ENCODE measurements around the gene FMNL1. TPM values are rescaled to one million over a fixed set of nuclear protein-coding genes. Genes with fewer than 3 reads are reported as not detected.

The FMNL1 gene
- total RNA-seq, 1 donor from 2014 or later: 351 TPM

- Mint-ChIP-seq H3K9me3 (no peaks in the 10 kb centered on the region), H3K27me3 (no peaks in the 10 kb centered on the region), H3K27ac (no peak overlapping the region), H3K4me1 (peaks cover 4% of the 10 kb centered on the region), H3K36me3 (ENCODE audit: low read depth) (no peaks in the 10 kb centered on the region), H3K4me3 (no peak overlapping the region)
- no peak for TF ChIP-seq CTCF (IDR thresholded peaks at IDR 0.05)
- ATAC-seq (ENCODE audit: low read depth) (no peak), DNase-seq (no peak)
- intact Hi-C loops (cut with micrococcal nuclease): loop anchor here (5.0 kb wide), 2 partner anchors 273 to 418 kb away; no protein-coding TSS in a partner anchor
- ChIA-PET CTCF (interaction anchor here (1.2 to 6.7 kb wide), 2 partner anchors 34 to 61 kb away, joined by 3 to 161 read pairs; partner anchors contain the start of genes ACBD4, HEXIM2 and PLCD3), POLR2A (interaction anchor here (0.8 to 3.0 kb wide), 3 partner anchors 34 to 60 kb away, joined by 3 to 12 read pairs (median 12); partner anchors contain the start of genes ACBD4, HEXIM1 and HEXIM2)
Measured at GRCh38 chr17:45195424-45195823, 26.3 kb upstream of the FMNL1 start.

DNA sequence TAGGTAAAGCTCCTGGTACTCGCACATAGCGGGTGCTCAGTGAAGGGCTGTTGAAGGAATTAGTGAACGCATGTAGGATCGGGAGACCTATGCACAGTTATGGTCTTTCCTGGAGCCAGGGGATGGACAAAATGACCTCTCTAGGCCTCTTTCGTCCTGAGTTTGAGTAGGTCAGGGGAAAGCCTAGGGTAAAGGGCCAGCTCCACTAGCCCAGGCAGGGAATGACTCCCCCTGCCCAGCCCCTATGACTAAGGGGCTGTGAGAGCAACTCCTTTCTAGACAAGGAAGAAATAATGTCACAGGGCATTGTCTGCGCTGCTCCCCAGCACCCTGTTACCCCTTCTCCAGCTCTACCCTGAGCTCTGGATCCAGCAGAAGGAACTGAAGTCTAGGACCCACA lies 24.6 kb upstream of the FMNL1 start:
- Mint-ChIP-seq H3K4me1 (peaks cover 4% of the 10 kb centered on the region), H3K4me3 (no peak overlapping the region), H3K36me3 (ENCODE audit: low read depth) (no peaks in the 10 kb centered on the region), H3K9me3 (no peaks in the 10 kb centered on the region), H3K27me3 (no peaks in the 10 kb centered on the region), H3K27ac (no peak overlapping the region)
- ChIA-PET CTCF (interaction anchor here (0.6 to 6.7 kb wide), 26 partner anchors 9 to 277 kb away, joined by 3 to 161 read pairs (median 5); partner anchors contain the start of genes ACBD4, HEXIM1, HEXIM2 and PLCD3), POLR2A (interaction anchor here (0.7 to 2.4 kb wide), 5 partner anchors 26 to 62 kb away, joined by 3 to 46 read pairs (median 6); partner anchors contain the start of genes ACBD4 and HEXIM1)
- no peak for ATAC-seq (ENCODE audit: low read depth)
- no peak for TF ChIP-seq CTCF (IDR thresholded peaks at IDR 0.05)
- intact Hi-C loops (cut with micrococcal nuclease): loop anchor here (1.0 to 5.0 kb wide), 5 partner anchors 48 to 420 kb away; partner anchors contain the start of gene ACBD4
- DNase-seq: no peak

DNA sequence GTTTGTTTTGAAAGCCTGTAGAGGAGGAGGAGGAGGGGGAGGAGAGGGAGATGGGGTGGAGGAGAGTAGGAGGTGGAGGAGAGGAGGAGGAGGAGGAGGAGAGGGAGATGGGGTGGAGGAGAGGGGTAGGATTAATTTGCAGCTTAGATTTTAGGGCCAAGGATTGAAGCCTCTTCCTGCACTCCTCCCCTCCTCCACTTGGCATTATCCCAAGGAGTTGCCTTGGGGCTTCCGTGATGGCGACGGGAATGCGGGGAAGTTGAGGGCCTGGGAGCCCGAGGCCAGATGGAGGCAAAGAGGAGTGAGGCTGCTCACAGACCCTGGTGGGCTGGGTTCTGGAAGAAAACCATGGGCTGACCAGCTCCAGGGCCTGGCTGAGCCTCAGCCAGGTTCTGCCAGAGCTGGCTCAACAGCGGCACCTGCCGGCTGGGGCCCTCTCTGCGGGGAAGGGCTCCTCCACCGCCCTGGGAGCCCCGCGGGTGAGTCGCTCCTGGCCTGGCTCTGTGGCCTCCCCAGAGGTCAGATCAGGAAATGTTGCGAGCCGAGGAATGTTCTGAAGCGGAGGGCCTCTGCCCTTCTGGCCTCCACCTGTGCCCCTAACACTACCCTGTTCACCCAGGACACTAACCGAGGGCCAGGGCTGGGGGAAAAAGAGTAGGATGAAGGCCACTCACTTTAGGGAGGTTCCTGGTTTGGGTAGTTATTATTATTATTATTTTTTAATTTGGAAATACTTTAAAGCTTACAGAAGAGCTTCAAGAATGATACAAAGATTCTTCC lies 23.9 kb upstream of the FMNL1 start:
- Mint-ChIP-seq H3K27me3 (no peaks in the 10 kb centered on the region), H3K36me3 (ENCODE audit: low read depth) (no peaks in the 10 kb centered on the region), H3K27ac (no peak overlapping the region), H3K9me3 (no peaks in the 10 kb centered on the region), H3K4me1 (peaks cover 4% of the 10 kb centered on the region), H3K4me3 (no peak overlapping the region)
- POLR2A ChIA-PET: interaction anchor here (0.5 to 2.4 kb wide), 7 partner anchors 25 to 1068 kb away, joined by 3 to 46 read pairs (median 4); partner anchors contain the start of genes ACBD4, HEXIM1 and HEXIM2
- ATAC-seq (ENCODE audit: low read depth) (peak; percentile 100), DNase-seq (peak; percentile 91)
- intact Hi-C loops (cut with micrococcal nuclease): loop anchor here (1.0 to 5.0 kb wide), 5 partner anchors 48 to 420 kb away; partner anchors contain the start of gene ACBD4
- CTCF ChIA-PET: interaction anchor here (0.6 to 6.7 kb wide), 27 partner anchors 9 to 278 kb away, joined by 3 to 161 read pairs (median 5); partner anchors contain the start of genes ACBD4, HEXIM1, HEXIM2 and PLCD3
- TF ChIP-seq CTCF (IDR thresholded peaks at IDR 0.05): no peak

- intact Hi-C loops (cut with micrococcal nuclease): no loop called here
- POLR2A ChIA-PET: interaction anchor here (0.6 to 0.9 kb wide), 3 partner anchors 8 to 157 kb away, joined by 3 to 5 read pairs (median 4); no protein-coding TSS in a partner anchor
- no peak overlapping the region for H3K4me3 Mint-ChIP-seq
Measured at GRCh38 chr17:45200701-45201100, 21.0 kb upstream of the FMNL1 start.

More at GRCh38 chr17:45200701-45201100, 21.0 kb upstream of the FMNL1 start:
- Mint-ChIP-seq H3K27ac (no peak overlapping the region), H3K36me3 (ENCODE audit: low read depth) (no peaks in the 10 kb centered on the region), H3K9me3 (no peaks in the 10 kb centered on the region), H3K27me3 (no peaks in the 10 kb centered on the region), H3K4me1 (peaks cover 4% of the 10 kb centered on the region)
- DNase-seq (no peak), ATAC-seq (ENCODE audit: low read depth) (no peak)
- no peak for TF ChIP-seq CTCF (IDR thresholded peaks at IDR 0.05)
- CTCF ChIA-PET: interaction anchor here (1.4 to 6.7 kb wide), 3 partner anchors 51 to 66 kb away, joined by 4 to 161 read pairs (median 9); partner anchors contain the start of genes ACBD4 and PLCD3
